ENCODE measurements around the gene TK1. TPM values are rescaled to one million over a fixed set of nuclear protein-coding genes. Genes with fewer than 3 reads are reported as not detected.

The TK1 gene
- total RNA-seq, 1 donor = 87.2 TPM

- TF ChIP-seq CTCF (IDR thresholded peaks at IDR 0.05; ENCODE audit: insufficient read depth, low read depth, low read length) = no peak
- H3K4me3 ChIP-seq (ENCODE audit: low read depth, low read length) = peak overlapping the region; percentile 67
- no peak for DNase-seq (ENCODE audit: low read depth)
Observed at GRCh38 chr17:78127888-78128550, 58.8 kb downstream of the TK1 start.

- DNase-seq (ENCODE audit: low read depth) = no peak
- no peak for TF ChIP-seq CTCF (IDR thresholded peaks at IDR 0.05; ENCODE audit: insufficient read depth, low read depth, low read length)
- H3K4me3 ChIP-seq (ENCODE audit: low read depth, low read length) = peak overlapping the region; percentile 67
Observed at GRCh38 chr17:78127239-78127887, 59.5 kb downstream of the TK1 start.

- no peak for TF ChIP-seq CTCF (IDR thresholded peaks at IDR 0.05; ENCODE audit: insufficient read depth, low read depth, low read length)
- DNase-seq (ENCODE audit: low read depth) = no peak
- no peak overlapping the region for H3K4me3 ChIP-seq (ENCODE audit: low read depth, low read length)
Observed at GRCh38 chr17:78126895-78127238, 60.0 kb downstream of the TK1 start.

- no peak overlapping the region for H3K4me3 ChIP-seq (ENCODE audit: low read depth, low read length)
- TF ChIP-seq CTCF (IDR thresholded peaks at IDR 0.05; ENCODE audit: insufficient read depth, low read depth, low read length) = no peak
- DNase-seq (ENCODE audit: low read depth) = no peak
Observed at GRCh38 chr17:78125976-78126894, 60.6 kb downstream of the TK1 start.

- no peak for TF ChIP-seq CTCF (IDR thresholded peaks at IDR 0.05; ENCODE audit: insufficient read depth, low read depth, low read length)
- H3K4me3 ChIP-seq (ENCODE audit: low read depth, low read length) = no peak overlapping the region
- DNase-seq (ENCODE audit: low read depth) = no peak
Observed at GRCh38 chr17:78125138-78125913, 61.5 kb downstream of the TK1 start.

- no peak overlapping the region for H3K4me3 ChIP-seq (ENCODE audit: low read depth, low read length)
- TF ChIP-seq CTCF (IDR thresholded peaks at IDR 0.05; ENCODE audit: insufficient read depth, low read depth, low read length) = no peak
- no peak for DNase-seq (ENCODE audit: low read depth)
Observed at GRCh38 chr17:78124836-78125137, 62.1 kb downstream of the TK1 start.
